Measurements from ENCODE around the gene PCK1. TPM values are rescaled to one million over a fixed set of nuclear protein-coding genes. Genes with fewer than 3 reads are reported as not detected.

PCK1 gene
- total and polyA plus RNA-seq, 2 of the 13 experiments (the other 11 are each of a cell fraction or from before 2014, with no cell fraction given): 6.5 to 12.6 TPM

DNA sequence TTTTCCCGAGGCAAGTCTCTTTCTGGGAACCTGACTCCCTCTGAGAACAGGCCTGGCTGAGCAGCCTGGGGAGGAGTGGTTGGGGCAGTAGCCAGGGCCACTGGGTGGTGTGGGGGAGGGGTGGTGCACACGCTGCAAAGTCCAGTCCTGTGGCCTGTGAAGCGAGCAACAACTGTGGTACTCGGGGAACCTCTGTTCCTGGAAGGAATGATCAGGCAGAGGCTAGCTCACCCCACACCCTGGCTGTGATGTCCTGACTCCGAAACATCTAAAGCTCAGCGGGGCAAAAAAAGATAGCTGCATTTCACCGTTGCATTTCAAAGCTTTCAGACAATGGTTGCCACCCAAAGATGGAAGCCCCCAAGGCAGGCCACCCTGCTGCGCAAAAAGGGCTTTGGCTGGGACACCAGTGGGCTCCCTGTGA lies 25.5 kb downstream of the PCK1 start (continued):
- TF ChIP-seq, protein P1, sequence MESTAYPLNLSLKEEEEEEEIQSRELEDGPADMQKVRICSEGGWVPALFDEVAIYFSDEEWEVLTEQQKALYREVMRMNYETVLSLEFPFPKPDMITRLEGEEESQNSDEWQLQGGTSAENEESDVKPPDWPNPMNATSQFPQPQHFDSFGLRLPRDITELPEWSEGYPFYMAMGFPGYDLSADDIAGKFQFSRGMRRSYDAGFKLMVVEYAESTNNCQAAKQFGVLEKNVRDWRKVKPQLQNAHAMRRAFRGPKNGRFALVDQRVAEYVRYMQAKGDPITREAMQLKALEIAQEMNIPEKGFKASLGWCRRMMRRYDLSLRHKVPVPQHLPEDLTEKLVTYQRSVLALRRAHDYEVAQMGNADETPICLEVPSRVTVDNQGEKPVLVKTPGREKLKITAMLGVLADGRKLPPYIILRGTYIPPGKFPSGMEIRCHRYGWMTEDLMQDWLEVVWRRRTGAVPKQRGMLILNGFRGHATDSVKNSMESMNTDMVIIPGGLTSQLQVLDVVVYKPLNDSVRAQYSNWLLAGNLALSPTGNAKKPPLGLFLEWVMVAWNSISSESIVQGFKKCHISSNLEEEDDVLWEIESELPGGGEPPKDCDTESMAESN (CRISPR knock-in tag; conservative IDR thresholded peaks at IDR 0.05): no peak
- TF ChIP-seq ZNF768 (CRISPR knock-in tag; IDR thresholded peaks at IDR 0.05) (peak; percentile 40; the same call in 1 of the 2 replicates), REXO4 (CRISPR knock-in tag; IDR thresholded peaks at IDR 0.05; ENCODE audit: borderline replicate concordance) (no peak), AHR (CRISPR knock-in tag; IDR thresholded peaks at IDR 0.05) (no peak), PPARG (CRISPR knock-in tag; conservative IDR thresholded peaks at IDR 0.05) (no peak), XRCC5 (optimal IDR thresholded peaks at IDR 0.05; ENCODE audit: low read length) (no peak), ZNF644 (CRISPR knock-in tag; IDR thresholded peaks at IDR 0.05; ENCODE audit: low read depth) (peak; percentile 75; the same call in 1 of the 2 replicates), JUNB (CRISPR knock-in tag; IDR thresholded peaks at IDR 0.05; ENCODE audit: borderline replicate concordance) (no peak), RFX1 (IDR thresholded peaks at IDR 0.05) (no peak), ZFYVE20 (CRISPR knock-in tag; IDR thresholded peaks at IDR 0.05; ENCODE audit: borderline replicate concordance, low read depth) (no peak), ZNF556 (CRISPR knock-in tag; IDR thresholded peaks at IDR 0.05; ENCODE audit: borderline replicate concordance) (peak; percentile 90; the same call in 1 of the 2 replicates), TBX3 (IDR thresholded peaks at IDR 0.05; ENCODE audit: borderline replicate concordance) (no peak), ZFP90 (CRISPR knock-in tag; IDR thresholded peaks at IDR 0.05; ENCODE audit: borderline replicate concordance) (no peak), ZBTB8A (CRISPR knock-in tag; IDR thresholded peaks at IDR 0.05; ENCODE audit: borderline replicate concordance, low read depth) (no peak), SSRP1 (CRISPR knock-in tag; IDR thresholded peaks at IDR 0.05) (no peak), ZNF782 (CRISPR knock-in tag; IDR thresholded peaks at IDR 0.05; ENCODE audit: borderline replicate concordance) (0 out of 2 replicates have a peak, but pooled peaks have one; percentile 27)
- TF ChIP-seq, protein P2, sequence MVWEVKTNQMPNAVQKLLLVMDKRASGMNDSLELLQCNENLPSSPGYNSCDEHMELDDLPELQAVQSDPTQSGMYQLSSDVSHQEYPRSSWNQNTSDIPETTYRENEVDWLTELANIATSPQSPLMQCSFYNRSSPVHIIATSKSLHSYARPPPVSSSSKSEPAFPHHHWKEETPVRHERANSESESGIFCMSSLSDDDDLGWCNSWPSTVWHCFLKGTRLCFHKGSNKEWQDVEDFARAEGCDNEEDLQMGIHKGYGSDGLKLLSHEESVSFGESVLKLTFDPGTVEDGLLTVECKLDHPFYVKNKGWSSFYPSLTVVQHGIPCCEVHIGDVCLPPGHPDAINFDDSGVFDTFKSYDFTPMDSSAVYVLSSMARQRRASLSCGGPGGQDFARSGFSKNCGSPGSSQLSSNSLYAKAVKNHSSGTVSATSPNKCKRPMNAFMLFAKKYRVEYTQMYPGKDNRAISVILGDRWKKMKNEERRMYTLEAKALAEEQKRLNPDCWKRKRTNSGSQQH (CRISPR knock-in tag; IDR thresholded peaks at IDR 0.05; ENCODE audit: low read depth): peak; percentile 61; the same call in 1 of the 2 replicates
- TF ChIP-seq, protein P3, sequence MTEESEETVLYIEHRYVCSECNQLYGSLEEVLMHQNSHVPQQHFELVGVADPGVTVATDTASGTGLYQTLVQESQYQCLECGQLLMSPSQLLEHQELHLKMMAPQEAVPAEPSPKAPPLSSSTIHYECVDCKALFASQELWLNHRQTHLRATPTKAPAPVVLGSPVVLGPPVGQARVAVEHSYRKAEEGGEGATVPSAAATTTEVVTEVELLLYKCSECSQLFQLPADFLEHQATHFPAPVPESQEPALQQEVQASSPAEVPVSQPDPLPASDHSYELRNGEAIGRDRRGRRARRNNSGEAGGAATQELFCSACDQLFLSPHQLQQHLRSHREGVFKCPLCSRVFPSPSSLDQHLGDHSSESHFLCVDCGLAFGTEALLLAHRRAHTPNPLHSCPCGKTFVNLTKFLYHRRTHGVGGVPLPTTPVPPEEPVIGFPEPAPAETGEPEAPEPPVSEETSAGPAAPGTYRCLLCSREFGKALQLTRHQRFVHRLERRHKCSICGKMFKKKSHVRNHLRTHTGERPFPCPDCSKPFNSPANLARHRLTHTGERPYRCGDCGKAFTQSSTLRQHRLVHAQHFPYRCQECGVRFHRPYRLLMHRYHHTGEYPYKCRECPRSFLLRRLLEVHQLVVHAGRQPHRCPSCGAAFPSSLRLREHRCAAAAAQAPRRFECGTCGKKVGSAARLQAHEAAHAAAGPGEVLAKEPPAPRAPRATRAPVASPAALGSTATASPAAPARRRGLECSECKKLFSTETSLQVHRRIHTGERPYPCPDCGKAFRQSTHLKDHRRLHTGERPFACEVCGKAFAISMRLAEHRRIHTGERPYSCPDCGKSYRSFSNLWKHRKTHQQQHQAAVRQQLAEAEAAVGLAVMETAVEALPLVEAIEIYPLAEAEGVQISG (CRISPR knock-in tag; IDR thresholded peaks at IDR 0.05): peak; percentile 59
- TF ChIP-seq, protein P4, sequence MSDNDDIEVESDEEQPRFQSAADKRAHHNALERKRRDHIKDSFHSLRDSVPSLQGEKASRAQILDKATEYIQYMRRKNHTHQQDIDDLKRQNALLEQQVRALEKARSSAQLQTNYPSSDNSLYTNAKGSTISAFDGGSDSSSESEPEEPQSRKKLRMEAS (IDR thresholded peaks at IDR 0.05): peak; percentile 84
- TF ChIP-seq, protein P5, sequence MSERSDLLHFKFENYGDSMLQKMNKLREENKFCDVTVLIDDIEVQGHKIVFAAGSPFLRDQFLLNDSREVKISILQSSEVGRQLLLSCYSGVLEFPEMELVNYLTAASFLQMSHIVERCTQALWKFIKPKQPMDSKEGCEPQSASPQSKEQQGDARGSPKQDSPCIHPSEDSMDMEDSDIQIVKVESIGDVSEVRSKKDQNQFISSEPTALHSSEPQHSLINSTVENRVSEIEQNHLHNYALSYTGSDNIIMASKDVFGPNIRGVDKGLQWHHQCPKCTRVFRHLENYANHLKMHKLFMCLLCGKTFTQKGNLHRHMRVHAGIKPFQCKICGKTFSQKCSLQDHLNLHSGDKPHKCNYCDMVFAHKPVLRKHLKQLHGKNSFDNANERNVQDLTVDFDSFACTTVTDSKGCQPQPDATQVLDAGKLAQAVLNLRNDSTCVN (CRISPR knock-in tag; IDR thresholded peaks at IDR 0.05; ENCODE audit: borderline replicate concordance): no peak
- TF ChIP-seq, protein P6, sequence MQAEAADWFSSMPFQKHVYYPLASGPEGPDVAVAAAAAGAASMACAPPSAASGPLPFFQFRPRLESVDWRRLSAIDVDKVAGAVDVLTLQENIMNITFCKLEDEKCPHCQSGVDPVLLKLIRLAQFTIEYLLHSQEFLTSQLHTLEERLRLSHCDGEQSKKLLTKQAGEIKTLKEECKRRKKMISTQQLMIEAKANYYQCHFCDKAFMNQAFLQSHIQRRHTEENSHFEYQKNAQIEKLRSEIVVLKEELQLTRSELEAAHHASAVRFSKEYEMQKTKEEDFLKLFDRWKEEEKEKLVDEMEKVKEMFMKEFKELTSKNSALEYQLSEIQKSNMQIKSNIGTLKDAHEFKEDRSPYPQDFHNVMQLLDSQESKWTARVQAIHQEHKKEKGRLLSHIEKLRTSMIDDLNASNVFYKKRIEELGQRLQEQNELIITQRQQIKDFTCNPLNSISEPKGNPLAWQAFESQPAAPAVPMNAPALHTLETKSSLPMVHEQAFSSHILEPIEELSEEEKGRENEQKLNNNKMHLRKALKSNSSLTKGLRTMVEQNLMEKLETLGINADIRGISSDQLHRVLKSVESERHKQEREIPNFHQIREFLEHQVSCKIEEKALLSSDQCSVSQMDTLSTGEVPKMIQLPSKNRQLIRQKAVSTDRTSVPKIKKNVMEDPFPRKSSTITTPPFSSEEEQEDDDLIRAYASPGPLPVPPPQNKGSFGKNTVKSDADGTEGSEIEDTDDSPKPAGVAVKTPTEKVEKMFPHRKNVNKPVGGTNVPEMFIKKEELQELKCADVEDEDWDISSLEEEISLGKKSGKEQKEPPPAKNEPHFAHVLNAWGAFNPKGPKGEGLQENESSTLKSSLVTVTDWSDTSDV (CRISPR knock-in tag; IDR thresholded peaks at IDR 0.05): no peak
